Measurements from ENCODE around the gene ZNF438.
A peak's percentile ranks its signal among the peaks of the same experiment; 100 is the strongest.

ZNF438 gene

DNA sequence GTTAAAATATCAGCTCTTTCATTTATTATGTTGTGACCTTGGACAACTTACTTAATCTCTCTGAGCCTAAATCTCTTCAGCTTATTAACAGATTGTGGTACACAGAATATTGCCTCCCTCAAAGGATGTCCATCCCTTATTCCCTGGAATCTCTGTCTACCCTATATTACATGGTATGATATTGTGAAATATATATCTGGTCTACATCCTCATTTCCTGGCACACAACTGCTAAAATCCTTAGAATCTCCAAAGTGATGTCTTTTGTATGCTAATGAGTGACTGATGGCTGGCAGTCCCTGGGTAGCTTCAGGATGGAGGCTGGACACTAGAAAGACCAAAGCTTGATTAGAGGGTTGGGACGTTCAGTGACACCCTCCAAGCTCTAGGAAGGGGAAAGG, 25.8 kb downstream of the ZNF438 start:
- H3K36me3 ChIP-seq: no peaks in the 10 kb centered on the region
- 0 out of 22 replicates have a peak, but pooled peaks of 1 of the 11 experiments have one; percentile 30 for TF ChIP-seq Cebpa-rat (IDR thresholded peaks at IDR 0.05)
- peak overlapping the region in 4 of 11 experiments; percentile 7 to 76 (median 66); a peak in 3 of 22 replicates for H3K27ac ChIP-seq
- H4K20me1 ChIP-seq: no peaks in the 10 kb centered on the region
- H3K9ac ChIP-seq: no peak overlapping the region
- H3K4me3 ChIP-seq: no peak overlapping the region
- peaks cover 11 to 74% (median 21%) of the 10 kb centered on the region in 10 experiments for H3K4me1 ChIP-seq
- H3K9me3 ChIP-seq (replicated peaks in 1 of 11): peaks cover 0 to 12% (median 0%) of the 10 kb centered on the region in 11 experiments; a peak in 5 of 22 replicates
- H3K27me3 ChIP-seq: no peaks in the 10 kb centered on the region
- H3K4me2 ChIP-seq: peak overlapping the region in 3 of 11 experiments; percentile 2 to 54 (median 33); a peak in 5 of 22 replicates

GRCh38 chr10:31004611-31005193, 27.0 kb downstream of the ZNF438 start:
- Histone ChIP-seq H3K9me3 (replicated peaks in 1 of 11) (peaks cover 0 to 12% (median 0%) of the 10 kb centered on the region in 11 experiments; a peak in 6 of 22 replicates), H3K36me3 (no peaks in the 10 kb centered on the region), H4K20me1 (no peaks in the 10 kb centered on the region), H3K4me3 (no peak overlapping the region; a peak in 2 of 20 replicates), H3K4me1 (peaks cover 11 to 86% (median 27%) of the 10 kb centered on the region in 10 experiments), H3K27ac (peak overlapping the region; percentile 6 to 76 (median 48); a peak in 20 of 22 replicates), H3K27me3 (no peaks in the 10 kb centered on the region), H3K9ac (peak overlapping the region in 2 of 11 experiments; percentile 2 to 45; a peak in 2 of 22 replicates), H3K4me2 (peak overlapping the region; percentile 28 to 77 (median 56))
- no peak for TF ChIP-seq Cebpa-rat (IDR thresholded peaks at IDR 0.05)

DNA sequence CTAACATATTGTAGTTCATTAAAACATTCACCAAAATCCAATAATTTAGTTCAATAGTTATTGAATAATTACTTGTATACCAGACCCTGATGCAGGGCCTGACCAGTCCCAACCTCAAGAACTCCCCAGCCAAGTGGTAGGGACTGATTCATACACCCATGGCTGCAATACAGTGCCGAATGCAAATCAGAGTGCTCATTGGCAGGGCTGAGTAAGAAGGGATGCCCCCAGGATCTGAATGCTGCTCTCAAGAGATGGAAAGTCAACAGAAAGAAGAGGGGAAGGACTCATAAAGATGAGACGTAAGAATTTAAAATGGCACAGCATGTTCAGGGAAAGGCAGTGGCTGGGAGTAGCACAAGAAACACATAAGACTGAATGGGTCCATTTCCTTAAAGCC, 29.9 kb downstream of the ZNF438 start:
- peaks cover 0 to 17% (median 4%) of the 10 kb centered on the region in 11 experiments; a peak in 7 of 22 replicates for H3K9me3 ChIP-seq (replicated peaks in 1 of 11)
- H3K4me3 ChIP-seq: no peak overlapping the region
- H3K4me2 ChIP-seq: peak overlapping the region in 3 of 11 experiments; percentile 12 to 81 (median 80); a peak in 4 of 22 replicates
- peaks cover 11 to 88% (median 35%) of the 10 kb centered on the region in 10 experiments for H3K4me1 ChIP-seq
- no peaks in the 10 kb centered on the region for H3K27me3 ChIP-seq
- H3K27ac ChIP-seq: 0 out of 22 replicates have a peak overlapping the region, but pooled peaks of 1 of the 11 experiments have one; percentile 5
- no peaks in the 10 kb centered on the region for H4K20me1 ChIP-seq
- H3K9ac ChIP-seq: no peak overlapping the region
- TF ChIP-seq Cebpa-rat (IDR thresholded peaks at IDR 0.05): no peak
- H3K36me3 ChIP-seq: no peaks in the 10 kb centered on the region

DNA sequence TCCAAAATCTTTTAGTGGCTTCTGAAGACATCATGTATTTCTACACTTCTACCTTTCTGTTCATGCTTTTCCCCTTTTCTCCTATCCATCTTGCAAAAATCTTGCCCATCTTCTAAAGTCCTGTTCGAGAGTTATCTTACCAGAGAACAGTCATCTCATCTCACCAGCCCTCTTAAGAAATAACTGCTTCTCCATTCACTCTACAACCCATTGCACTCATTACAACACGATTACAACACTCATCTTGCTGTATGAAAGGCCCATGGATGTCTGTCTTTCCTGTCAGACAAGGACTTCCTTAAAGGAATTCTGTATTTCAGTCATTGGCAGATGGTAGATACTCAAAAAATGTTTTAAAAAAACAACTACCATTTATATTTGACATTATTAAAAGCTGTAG, 30.8 kb downstream of the ZNF438 start:
- Histone ChIP-seq H3K27ac (peak overlapping the region in 4 of 11 experiments; percentile 16 to 82 (median 64); a peak in 4 of 22 replicates), H3K9ac (no peak overlapping the region)

DNA sequence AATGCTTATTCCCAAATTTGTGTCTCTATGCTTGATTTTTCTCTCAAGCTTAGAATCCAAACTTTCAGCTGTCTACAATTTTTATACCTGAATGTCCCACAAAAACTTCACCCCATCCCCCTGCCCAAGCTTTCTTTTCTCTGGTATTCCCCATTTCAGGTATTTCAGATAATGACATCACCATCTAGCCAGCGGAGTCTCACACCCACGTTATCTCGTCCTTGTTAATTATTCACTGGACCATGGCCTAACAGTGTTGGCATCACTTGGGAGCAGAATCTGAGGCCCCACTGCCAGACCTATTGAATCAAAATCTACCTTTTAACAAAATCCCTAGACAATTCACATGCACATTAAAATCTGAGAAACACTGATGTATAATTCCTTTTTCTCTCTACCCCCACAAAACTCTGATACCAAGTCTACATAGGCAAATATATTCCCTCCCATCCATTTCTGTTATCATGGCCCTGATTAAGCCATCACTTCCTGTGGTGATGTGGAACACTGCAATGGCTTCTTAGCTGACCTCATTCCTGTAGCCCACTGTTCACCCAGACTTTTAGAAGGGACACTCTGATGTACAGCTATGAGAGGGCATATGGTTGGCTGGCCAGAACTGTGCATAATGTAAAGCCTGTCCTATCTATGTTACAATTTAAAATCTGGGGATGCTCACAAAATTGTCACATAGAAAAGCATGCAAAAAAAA, 31.4 kb downstream of the ZNF438 start:
- peak overlapping the region in 5 of 11 experiments; percentile 18 to 81 (median 38); a peak in 10 of 22 replicates for H3K4me2 ChIP-seq
- H3K27me3 ChIP-seq: no peaks in the 10 kb centered on the region
- peaks cover 11 to 90% (median 31%) of the 10 kb centered on the region in 10 experiments for H3K4me1 ChIP-seq
- peaks cover 0 to 23% (median 8%) of the 10 kb centered on the region in 11 experiments; a peak in 18 of 22 replicates for H3K9me3 ChIP-seq (replicated peaks in 1 of 11)
- H3K36me3 ChIP-seq: no peaks in the 10 kb centered on the region
- H3K27ac ChIP-seq: peak overlapping the region in 5 of 11 experiments; percentile 16 to 82 (median 70); a peak in 8 of 22 replicates
- no peak overlapping the region for H3K4me3 ChIP-seq
- TF ChIP-seq Cebpa-rat (IDR thresholded peaks at IDR 0.05): no peak
- H3K9ac ChIP-seq: no peak overlapping the region
- H4K20me1 ChIP-seq: no peaks in the 10 kb centered on the region

More for the DNA sequence above, 30.8 kb downstream of the ZNF438 start:
- Histone ChIP-seq H3K4me2 (peak overlapping the region in 5 of 11 experiments; percentile 18 to 81 (median 38); a peak in 9 of 22 replicates), H3K4me3 (no peak overlapping the region), H3K4me1 (peaks cover 11 to 88% (median 35%) of the 10 kb centered on the region in 10 experiments), H3K36me3 (no peaks in the 10 kb centered on the region), H3K27me3 (no peaks in the 10 kb centered on the region), H4K20me1 (no peaks in the 10 kb centered on the region), H3K9me3 (replicated peaks in 1 of 11) (peaks cover 0 to 17% (median 4%) of the 10 kb centered on the region in 11 experiments; a peak in 7 of 22 replicates)
- TF ChIP-seq Cebpa-rat (IDR thresholded peaks at IDR 0.05): no peak

DNA sequence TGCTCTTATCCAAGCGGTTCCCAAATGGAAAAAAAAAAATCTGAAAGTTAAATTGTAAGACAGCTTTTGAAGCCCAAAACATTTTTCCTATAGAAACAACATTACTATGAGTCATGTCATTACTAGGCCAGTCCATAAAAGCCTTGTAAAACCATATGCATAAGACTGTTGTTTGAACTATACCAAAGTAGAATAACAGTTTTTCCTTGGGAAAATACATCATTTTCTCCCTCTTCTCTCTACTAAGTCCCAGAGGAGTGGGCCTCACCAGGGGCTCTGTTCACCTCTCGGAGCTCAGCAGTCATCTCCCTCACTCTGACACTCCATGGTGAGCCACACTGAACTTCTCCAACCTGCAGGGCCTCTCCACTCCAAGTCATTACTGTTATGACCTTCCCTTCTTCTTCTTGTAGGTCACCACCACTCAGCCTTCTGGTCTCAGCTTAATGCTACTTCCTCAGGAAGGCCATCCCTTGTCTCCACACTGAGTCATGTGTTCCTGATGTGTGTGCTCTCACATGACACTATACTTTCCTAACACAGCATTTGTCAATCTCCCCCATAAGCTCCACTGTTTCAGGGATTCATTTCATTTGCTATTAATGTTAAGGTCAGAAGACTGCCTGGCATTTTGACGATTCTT, 32.5 kb downstream of the ZNF438 start:
- H3K4me3 ChIP-seq: peak overlapping the region in 2 of 10 experiments; percentile 29 to 30; a peak in 3 of 20 replicates
- TF ChIP-seq Cebpa-rat (IDR thresholded peaks at IDR 0.05): no peak

DNA sequence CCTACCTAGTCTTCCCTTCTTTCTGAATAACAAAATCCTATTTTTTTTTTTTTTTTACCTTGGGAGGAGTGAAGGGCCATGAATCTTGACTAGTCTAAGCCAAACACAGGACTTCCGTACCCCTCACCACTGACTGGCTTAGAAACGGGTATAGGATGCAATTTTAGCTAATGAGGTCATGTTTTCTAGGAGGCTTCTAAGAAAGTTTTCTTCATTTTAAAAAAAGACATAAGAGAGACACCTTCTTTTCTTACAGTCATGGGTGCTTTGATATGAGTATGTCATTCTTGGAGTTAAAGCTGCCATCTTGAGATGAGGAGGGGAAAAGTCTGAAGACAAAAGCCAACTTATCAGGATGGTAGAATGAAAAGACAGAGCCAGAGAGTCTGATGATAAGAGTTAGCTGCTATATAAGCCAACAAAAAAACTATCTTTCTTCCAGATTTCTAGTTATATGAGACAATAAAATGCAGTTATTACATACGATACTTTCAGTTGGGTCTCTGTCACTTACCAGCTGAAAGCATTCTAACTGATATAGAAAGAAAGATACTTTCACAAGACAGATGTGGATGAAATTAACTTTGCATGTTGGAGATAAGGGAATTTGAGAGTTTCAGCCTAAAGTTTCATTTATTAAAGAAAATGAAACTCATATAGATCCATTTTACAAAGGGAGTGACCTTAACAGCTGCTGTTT, 34.0 kb downstream of the ZNF438 start:
- peak overlapping the region in 2 of 11 experiments; percentile 80 to 81; a peak in 4 of 22 replicates for H3K4me2 ChIP-seq
- no peak overlapping the region for H3K9ac ChIP-seq
- no peak overlapping the region; a peak in 1 of 22 replicates for H3K27ac ChIP-seq
- TF ChIP-seq Cebpa-rat (IDR thresholded peaks at IDR 0.05): no peak
- no peak overlapping the region; a peak in 1 of 20 replicates for H3K4me3 ChIP-seq
- no peaks in the 10 kb centered on the region for H3K27me3 ChIP-seq
- peaks cover 0 to 71% (median 15%) of the 10 kb centered on the region in 10 experiments; a peak in 10 of 20 replicates for H3K4me1 ChIP-seq
- no peaks in the 10 kb centered on the region for H4K20me1 ChIP-seq
- peaks cover 0 to 24% (median 6%) of the 10 kb centered on the region in 11 experiments; a peak in 9 of 22 replicates for H3K36me3 ChIP-seq
- peaks cover 25 to 48% (median 28%) of the 10 kb centered on the region in 11 experiments for H3K9me3 ChIP-seq (replicated peaks in 1 of 11)

More for the DNA sequence above, 32.5 kb downstream of the ZNF438 start:
- H3K36me3 ChIP-seq: peaks cover 0 to 9% (median 6%) of the 10 kb centered on the region in 11 experiments; a peak in 7 of 22 replicates
- peaks cover under 1 to 82% (median 21%) of the 10 kb centered on the region in 10 experiments for H3K4me1 ChIP-seq
- H3K27ac ChIP-seq: peak overlapping the region in 5 of 11 experiments; percentile 16 to 82 (median 70); a peak in 9 of 22 replicates
- H3K9ac ChIP-seq: peak overlapping the region in 3 of 11 experiments; percentile 16 to 59 (median 51); a peak in 3 of 22 replicates
- H4K20me1 ChIP-seq: no peaks in the 10 kb centered on the region
- peak overlapping the region in 6 of 11 experiments; percentile 12 to 81 (median 44); a peak in 12 of 22 replicates for H3K4me2 ChIP-seq
- H3K9me3 ChIP-seq (replicated peaks in 1 of 11): peaks cover 10 to 33% (median 18%) of the 10 kb centered on the region in 11 experiments
- no peaks in the 10 kb centered on the region for H3K27me3 ChIP-seq

Measured in BLaER1 treated with 17β-estradiol and CSF1 and Interleukin-3, amounts not matched to agents 10 nM and 100 nM (cell line).